ENCODE measurements around the gene CYB561D1. TPM values are rescaled to one million over a fixed set of nuclear protein-coding genes. Genes with fewer than 3 reads are reported as not detected.

CYB561D1 gene
- total RNA-seq, 1 experiment from 2014 or later = 4.5 TPM

GRCh38 chr1:109514846-109515245 is 21.0 kb downstream of the CYB561D1 start:
- in situ Hi-C loops (cut with HindIII; ENCODE audit: low pct_unique_long_range_greater_than_20kb, low sequenced_read_pairs) = no loop called here
- DNase-seq (ENCODE audit: low read depth, low spot score) = no peak

GRCh38 chr1:109516872-109517271 is 23.0 kb downstream of the CYB561D1 start:
- in situ Hi-C loops (cut with HindIII; ENCODE audit: low pct_unique_long_range_greater_than_20kb, low sequenced_read_pairs) = no loop called here
- no peak for DNase-seq (ENCODE audit: low read depth, low spot score)

GRCh38 chr1:109517337-109517736 is 23.4 kb downstream of the CYB561D1 start:
- no peak for DNase-seq (ENCODE audit: low read depth, low spot score)
- in situ Hi-C loops (cut with HindIII; ENCODE audit: low pct_unique_long_range_greater_than_20kb, low sequenced_read_pairs) = no loop called here

GRCh38 chr1:109521002-109521951 is 27.4 kb downstream of the CYB561D1 start:
- in situ Hi-C loops (cut with HindIII; ENCODE audit: low pct_unique_long_range_greater_than_20kb, low sequenced_read_pairs) = no loop called here
- DNase-seq (ENCODE audit: low read depth, low spot score) = no peak

- in situ Hi-C loops (cut with HindIII; ENCODE audit: low pct_unique_long_range_greater_than_20kb, low sequenced_read_pairs) = no loop called here
- no peak for DNase-seq (ENCODE audit: low read depth, low spot score)
Observed at GRCh38 chr1:109522026-109522425, 28.1 kb downstream of the CYB561D1 start.

- in situ Hi-C loops (cut with HindIII; ENCODE audit: low pct_unique_long_range_greater_than_20kb, low sequenced_read_pairs) = no loop called here
- DNase-seq (ENCODE audit: low read depth, low spot score) = no peak
Observed at GRCh38 chr1:109523706-109524105, 29.8 kb downstream of the CYB561D1 start.

GRCh38 chr1:109527098-109527811 is 33.4 kb downstream of the CYB561D1 start:
- in situ Hi-C loops (cut with HindIII; ENCODE audit: low pct_unique_long_range_greater_than_20kb, low sequenced_read_pairs) = no loop called here
- DNase-seq (ENCODE audit: low read depth, low spot score) = no peak

GRCh38 chr1:109527846-109528695 is 34.2 kb downstream of the CYB561D1 start:
- in situ Hi-C loops (cut with HindIII; ENCODE audit: low pct_unique_long_range_greater_than_20kb, low sequenced_read_pairs) = no loop called here
- DNase-seq (ENCODE audit: low read depth, low spot score) = no peak

- in situ Hi-C loops (cut with HindIII; ENCODE audit: low pct_unique_long_range_greater_than_20kb, low sequenced_read_pairs) = no loop called here
- no peak for DNase-seq (ENCODE audit: low read depth, low spot score)
Observed at GRCh38 chr1:109528712-109529111, 34.8 kb downstream of the CYB561D1 start.

- no peak for DNase-seq (ENCODE audit: low read depth, low spot score)
Observed at GRCh38 chr1:109529881-109530456, 36.1 kb downstream of the CYB561D1 start.

GRCh38 chr1:109530457-109531087 is 36.7 kb downstream of the CYB561D1 start:
- no peak for DNase-seq (ENCODE audit: low read depth, low spot score)
- in situ Hi-C loops (cut with HindIII; ENCODE audit: low pct_unique_long_range_greater_than_20kb, low sequenced_read_pairs) = no loop called here

More at GRCh38 chr1:109529881-109530456, 36.1 kb downstream of the CYB561D1 start:
- in situ Hi-C loops (cut with HindIII; ENCODE audit: low pct_unique_long_range_greater_than_20kb, low sequenced_read_pairs) = no loop called here

GRCh38 chr1:109531380-109531779 is 37.5 kb downstream of the CYB561D1 start:
- no peak for DNase-seq (ENCODE audit: low read depth, low spot score)
- in situ Hi-C loops (cut with HindIII; ENCODE audit: low pct_unique_long_range_greater_than_20kb, low sequenced_read_pairs) = no loop called here

- no peak for DNase-seq (ENCODE audit: low read depth, low spot score)
- in situ Hi-C loops (cut with HindIII; ENCODE audit: low pct_unique_long_range_greater_than_20kb, low sequenced_read_pairs) = no loop called here
Observed at GRCh38 chr1:109531826-109532364, 38.0 kb downstream of the CYB561D1 start.

- in situ Hi-C loops (cut with HindIII; ENCODE audit: low pct_unique_long_range_greater_than_20kb, low sequenced_read_pairs) = no loop called here
- DNase-seq (ENCODE audit: low read depth, low spot score) = peak; percentile 78
Observed at GRCh38 chr1:109532365-109533136, 38.7 kb downstream of the CYB561D1 start.

GRCh38 chr1:109534307-109534858 is 40.5 kb downstream of the CYB561D1 start:
- DNase-seq (ENCODE audit: low read depth, low spot score) = no peak
- in situ Hi-C loops (cut with HindIII; ENCODE audit: low pct_unique_long_range_greater_than_20kb, low sequenced_read_pairs) = no loop called here

- DNase-seq (ENCODE audit: low read depth, low spot score) = peak; percentile 22
- in situ Hi-C loops (cut with HindIII; ENCODE audit: low pct_unique_long_range_greater_than_20kb, low sequenced_read_pairs) = no loop called here
Observed at GRCh38 chr1:109535481-109535880, 41.6 kb downstream of the CYB561D1 start.
